ENCODE results near the gene COL28A1.

COL28A1 gene

DNA sequence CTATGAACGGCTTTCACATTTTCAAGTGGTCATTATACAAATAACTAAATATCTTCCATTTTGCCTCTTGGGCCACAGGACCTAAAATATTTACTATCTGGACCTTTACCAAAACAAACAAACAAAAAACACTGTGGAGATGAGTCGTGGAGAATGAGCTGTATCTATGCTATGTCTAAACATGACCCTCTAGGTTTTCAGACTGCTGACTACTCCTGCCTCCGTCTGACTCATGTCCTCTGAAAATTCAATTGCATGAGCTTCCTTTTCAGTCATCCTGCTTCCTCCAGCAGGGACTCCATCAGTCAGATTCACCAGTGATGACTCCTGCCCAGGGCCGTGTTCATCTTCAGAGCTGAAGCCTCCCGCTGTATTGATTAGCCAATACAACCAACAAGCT lies 96.8 kb downstream of the COL28A1 start:
- ChIA-PET POLR2A (no interaction called here), CTCF (interaction anchor here (0.6 to 1.3 kb wide), 3 partner anchors 14 to 331 kb away, joined by 3 to 7 read pairs (median 3); no protein-coding TSS in a partner anchor)
- Histone ChIP-seq H3K36me3 (ENCODE audit: control insufficient read depth in 2 of 2, insufficient read depth in 1 of 2, low read length in 2 of 2) (no peaks in the 10 kb centered on the region), H3K9me3 (ENCODE audit: control insufficient read depth, insufficient read depth, low read depth, low read length) (no peaks in the 10 kb centered on the region), H3K4me3 (ENCODE audit: low read depth, low read length) (no peak overlapping the region), H3K27ac (ENCODE audit: extremely low read depth, low read depth, low read length) (no peak overlapping the region), H3K4me1 (ENCODE audit: control insufficient read depth, insufficient read depth, low read length) (no peaks in the 10 kb centered on the region; the same call in 1 of the 2 replicates)
- no peak for TF ChIP-seq ZNF785 (tag by site-specific recombination; IDR thresholded peaks at IDR 0.05)
- TF ChIP-seq ZNF629 (tag by site-specific recombination; IDR thresholded peaks at IDR 0.05), result no peak
- no peak for TF ChIP-seq ZSCAN30 (tag by site-specific recombination; IDR thresholded peaks at IDR 0.05)
- TF ChIP-seq, protein P1, sequence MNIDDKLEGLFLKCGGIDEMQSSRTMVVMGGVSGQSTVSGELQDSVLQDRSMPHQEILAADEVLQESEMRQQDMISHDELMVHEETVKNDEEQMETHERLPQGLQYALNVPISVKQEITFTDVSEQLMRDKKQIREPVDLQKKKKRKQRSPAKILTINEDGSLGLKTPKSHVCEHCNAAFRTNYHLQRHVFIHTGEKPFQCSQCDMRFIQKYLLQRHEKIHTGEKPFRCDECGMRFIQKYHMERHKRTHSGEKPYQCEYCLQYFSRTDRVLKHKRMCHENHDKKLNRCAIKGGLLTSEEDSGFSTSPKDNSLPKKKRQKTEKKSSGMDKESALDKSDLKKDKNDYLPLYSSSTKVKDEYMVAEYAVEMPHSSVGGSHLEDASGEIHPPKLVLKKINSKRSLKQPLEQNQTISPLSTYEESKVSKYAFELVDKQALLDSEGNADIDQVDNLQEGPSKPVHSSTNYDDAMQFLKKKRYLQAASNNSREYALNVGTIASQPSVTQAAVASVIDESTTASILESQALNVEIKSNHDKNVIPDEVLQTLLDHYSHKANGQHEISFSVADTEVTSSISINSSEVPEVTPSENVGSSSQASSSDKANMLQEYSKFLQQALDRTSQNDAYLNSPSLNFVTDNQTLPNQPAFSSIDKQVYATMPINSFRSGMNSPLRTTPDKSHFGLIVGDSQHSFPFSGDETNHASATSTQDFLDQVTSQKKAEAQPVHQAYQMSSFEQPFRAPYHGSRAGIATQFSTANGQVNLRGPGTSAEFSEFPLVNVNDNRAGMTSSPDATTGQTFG (tag by site-specific recombination; IDR thresholded peaks at IDR 0.05; ENCODE audit: borderline replicate concordance), result no peak
- TF ChIP-seq ZNF555 (tag by site-specific recombination; conservative IDR thresholded peaks at IDR 0.05), result no peak
- TF ChIP-seq MZF1 (tag by site-specific recombination; IDR thresholded peaks at IDR 0.05; ENCODE audit: borderline replicate concordance), result no peak
- TF ChIP-seq ZNF132 (tag by site-specific recombination; IDR thresholded peaks at IDR 0.05; ENCODE audit: borderline replicate concordance), result no peak
- no peak for TF ChIP-seq ZXDB (tag by site-specific recombination; IDR thresholded peaks at IDR 0.05)
- no peak for TF ChIP-seq ZBTB48 (tag by site-specific recombination; IDR thresholded peaks at IDR 0.05)
- no peak for TF ChIP-seq KLF1 (tag by site-specific recombination; IDR thresholded peaks at IDR 0.05)
- TF ChIP-seq ZNF354C (tag by site-specific recombination; IDR thresholded peaks at IDR 0.05; ENCODE audit: borderline replicate concordance, low read depth), result no peak
- TF ChIP-seq, protein P2, sequence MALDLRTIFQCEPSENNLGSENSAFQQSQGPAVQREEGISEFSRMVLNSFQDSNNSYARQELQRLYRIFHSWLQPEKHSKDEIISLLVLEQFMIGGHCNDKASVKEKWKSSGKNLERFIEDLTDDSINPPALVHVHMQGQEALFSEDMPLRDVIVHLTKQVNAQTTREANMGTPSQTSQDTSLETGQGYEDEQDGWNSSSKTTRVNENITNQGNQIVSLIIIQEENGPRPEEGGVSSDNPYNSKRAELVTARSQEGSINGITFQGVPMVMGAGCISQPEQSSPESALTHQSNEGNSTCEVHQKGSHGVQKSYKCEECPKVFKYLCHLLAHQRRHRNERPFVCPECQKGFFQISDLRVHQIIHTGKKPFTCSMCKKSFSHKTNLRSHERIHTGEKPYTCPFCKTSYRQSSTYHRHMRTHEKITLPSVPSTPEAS (tag by site-specific recombination; IDR thresholded peaks at IDR 0.05), result no peak
- TF ChIP-seq ZFP37 (tag by site-specific recombination; IDR thresholded peaks at IDR 0.05), result no peak
- TF ChIP-seq, protein P3, sequence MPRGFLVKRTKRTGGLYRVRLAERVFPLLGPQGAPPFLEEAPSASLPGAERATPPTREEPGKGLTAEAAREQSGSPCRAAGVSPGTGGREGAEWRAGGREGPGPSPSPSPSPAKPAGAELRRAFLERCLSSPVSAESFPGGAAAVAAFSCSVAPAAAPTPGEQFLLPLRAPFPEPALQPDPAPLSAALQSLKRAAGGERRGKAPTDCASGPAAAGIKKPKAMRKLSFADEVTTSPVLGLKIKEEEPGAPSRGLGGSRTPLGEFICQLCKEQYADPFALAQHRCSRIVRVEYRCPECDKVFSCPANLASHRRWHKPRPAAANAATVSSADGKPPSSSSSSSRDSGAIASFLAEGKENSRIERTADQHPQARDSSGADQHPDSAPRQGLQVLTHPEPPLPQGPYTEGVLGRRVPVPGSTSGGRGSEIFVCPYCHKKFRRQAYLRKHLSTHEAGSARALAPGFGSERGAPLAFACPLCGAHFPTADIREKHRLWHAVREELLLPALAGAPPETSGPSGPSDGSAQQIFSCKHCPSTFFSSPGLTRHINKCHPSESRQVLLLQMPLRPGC (tag by site-specific recombination; IDR thresholded peaks at IDR 0.05), result no peak
- TF ChIP-seq, protein P4, sequence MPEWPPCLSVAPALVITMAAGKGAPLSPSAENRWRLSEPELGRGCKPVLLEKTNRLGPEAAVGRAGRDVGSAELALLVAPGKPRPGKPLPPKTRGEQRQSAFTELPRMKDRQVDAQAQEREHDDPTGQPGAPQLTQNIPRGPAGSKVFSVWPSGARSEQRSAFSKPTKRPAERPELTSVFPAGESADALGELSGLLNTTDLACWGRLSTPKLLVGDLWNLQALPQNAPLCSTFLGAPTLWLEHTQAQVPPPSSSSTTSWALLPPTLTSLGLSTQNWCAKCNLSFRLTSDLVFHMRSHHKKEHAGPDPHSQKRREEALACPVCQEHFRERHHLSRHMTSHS (tag by site-specific recombination; IDR thresholded peaks at IDR 0.05), result no peak

DNA sequence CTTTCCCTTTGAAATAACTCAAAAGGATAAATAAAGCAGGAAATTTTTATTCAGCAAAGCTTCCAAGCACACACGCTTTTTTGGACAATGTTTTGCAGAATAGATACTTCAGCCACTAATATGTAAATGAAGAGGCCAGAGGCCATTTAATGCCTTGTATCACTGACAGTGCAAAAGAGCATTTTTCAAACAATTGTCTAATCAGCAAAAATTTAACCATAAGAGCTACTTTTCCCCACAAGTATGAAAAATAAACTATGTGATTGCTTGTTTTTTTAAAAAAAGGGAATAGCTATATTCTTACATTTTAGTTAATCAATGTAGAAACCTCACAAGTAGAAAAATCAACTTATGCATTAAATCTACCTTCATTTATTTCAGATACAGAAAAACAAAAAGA lies 99.7 kb downstream of the COL28A1 start:
- no peaks in the 10 kb centered on the region for H3K9me3 ChIP-seq (ENCODE audit: control insufficient read depth, insufficient read depth, low read depth, low read length)

DNA sequence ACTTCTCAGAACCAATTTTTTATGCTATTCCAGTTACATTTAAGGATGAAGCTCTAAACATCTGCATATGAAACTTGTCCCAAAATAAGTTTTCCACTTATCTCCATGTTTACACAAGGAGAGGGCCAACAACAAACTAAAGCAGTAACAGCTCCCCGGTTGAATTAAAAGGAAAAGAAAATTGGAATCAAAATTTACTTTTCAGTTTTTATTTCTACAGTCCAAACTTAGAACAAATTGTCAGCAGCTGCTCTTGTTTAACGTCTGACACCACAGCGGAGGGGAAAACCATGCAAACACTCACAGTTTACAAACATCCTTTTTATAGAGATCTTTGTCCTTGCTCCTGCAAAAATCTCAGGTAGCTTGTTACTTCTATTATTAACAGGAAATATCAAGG lies 101.3 kb downstream of the COL28A1 start:
- no peak overlapping the region for H3K4me3 ChIP-seq (ENCODE audit: low read depth, low read length)
- no peaks in the 10 kb centered on the region; the same call in 1 of the 2 replicates for H3K4me1 ChIP-seq (ENCODE audit: control insufficient read depth, insufficient read depth, low read length)
- no peaks in the 10 kb centered on the region for H3K36me3 ChIP-seq (ENCODE audit: control insufficient read depth in 2 of 2, insufficient read depth in 1 of 2, low read length in 2 of 2)
- H3K27ac ChIP-seq (ENCODE audit: extremely low read depth, low read depth, low read length), result no peak overlapping the region
- H3K9me3 ChIP-seq (ENCODE audit: control insufficient read depth, insufficient read depth, low read depth, low read length), result no peaks in the 10 kb centered on the region
- POLR2A ChIA-PET, result no interaction called here
- CTCF ChIA-PET, result interaction anchor here (1.1 to 1.3 kb wide), 2 partner anchors 11 to 12 kb away, joined by 3 to 4 read pairs; no protein-coding TSS in a partner anchor
- TF ChIP-seq, protein P5, sequence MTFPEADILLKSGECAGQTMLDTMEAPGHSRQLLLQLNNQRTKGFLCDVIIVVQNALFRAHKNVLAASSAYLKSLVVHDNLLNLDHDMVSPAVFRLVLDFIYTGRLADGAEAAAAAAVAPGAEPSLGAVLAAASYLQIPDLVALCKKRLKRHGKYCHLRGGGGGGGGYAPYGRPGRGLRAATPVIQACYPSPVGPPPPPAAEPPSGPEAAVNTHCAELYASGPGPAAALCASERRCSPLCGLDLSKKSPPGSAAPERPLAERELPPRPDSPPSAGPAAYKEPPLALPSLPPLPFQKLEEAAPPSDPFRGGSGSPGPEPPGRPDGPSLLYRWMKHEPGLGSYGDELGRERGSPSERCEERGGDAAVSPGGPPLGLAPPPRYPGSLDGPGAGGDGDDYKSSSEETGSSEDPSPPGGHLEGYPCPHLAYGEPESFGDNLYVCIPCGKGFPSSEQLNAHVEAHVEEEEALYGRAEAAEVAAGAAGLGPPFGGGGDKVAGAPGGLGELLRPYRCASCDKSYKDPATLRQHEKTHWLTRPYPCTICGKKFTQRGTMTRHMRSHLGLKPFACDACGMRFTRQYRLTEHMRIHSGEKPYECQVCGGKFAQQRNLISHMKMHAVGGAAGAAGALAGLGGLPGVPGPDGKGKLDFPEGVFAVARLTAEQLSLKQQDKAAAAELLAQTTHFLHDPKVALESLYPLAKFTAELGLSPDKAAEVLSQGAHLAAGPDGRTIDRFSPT (tag by site-specific recombination; IDR thresholded peaks at IDR 0.05), result no peak
- TF ChIP-seq ZNF843 (tag by site-specific recombination; IDR thresholded peaks at IDR 0.05), result no peak
- TF ChIP-seq ZNF792 (tag by site-specific recombination; IDR thresholded peaks at IDR 0.05), result no peak
- no peak for TF ChIP-seq ZNF157 (tag by site-specific recombination; IDR thresholded peaks at IDR 0.05)
- no peak for TF ChIP-seq ZNF239 (tag by site-specific recombination; IDR thresholded peaks at IDR 0.05)
- no peak for TF ChIP-seq ZFP3 (tag by site-specific recombination; IDR thresholded peaks at IDR 0.05; ENCODE audit: low read depth)
- TF ChIP-seq ZNF394 (tag by site-specific recombination; IDR thresholded peaks at IDR 0.05; ENCODE audit: borderline replicate concordance), result no peak
- TF ChIP-seq KLF8 (tag by site-specific recombination; IDR thresholded peaks at IDR 0.05), result no peak
- TF ChIP-seq ZNF76 (tag by site-specific recombination; IDR thresholded peaks at IDR 0.05; ENCODE audit: borderline replicate concordance, low read depth), result no peak

More for the DNA sequence above, 99.7 kb downstream of the COL28A1 start:
- no peaks in the 10 kb centered on the region; the same call in 1 of the 2 replicates for H3K4me1 ChIP-seq (ENCODE audit: control insufficient read depth, insufficient read depth, low read length)
- no peak overlapping the region for H3K27ac ChIP-seq (ENCODE audit: extremely low read depth, low read depth, low read length)
- no peaks in the 10 kb centered on the region for H3K36me3 ChIP-seq (ENCODE audit: control insufficient read depth in 2 of 2, insufficient read depth in 1 of 2, low read length in 2 of 2)
- CTCF ChIA-PET, result interaction anchor here (0.6 to 1.9 kb wide), 3 partner anchors 12 to 600 kb away, joined by 3 to 8 read pairs (median 3); no protein-coding TSS in a partner anchor
- H3K4me3 ChIP-seq (ENCODE audit: low read depth, low read length), result no peak overlapping the region
- no peak for TF ChIP-seq ZNF621 (tag by site-specific recombination; IDR thresholded peaks at IDR 0.05)
- TF ChIP-seq ZBTB8A (tag by site-specific recombination; IDR thresholded peaks at IDR 0.05), result no peak
- POLR2A ChIA-PET, result no interaction called here
